HG03095 (cell line): ENCODE data around the gene FAM131C.

Experiments used
- ATAC-seq: cut with Tn5 transposase; IDR thresholded peaks from one replicate; pipeline ENCODE4 v1.9.1; 2021; ENCODE audit warnings: moderate library complexity; ENCODE audit not compliant: unreplicated experiment

The FAM131C gene

DNA sequence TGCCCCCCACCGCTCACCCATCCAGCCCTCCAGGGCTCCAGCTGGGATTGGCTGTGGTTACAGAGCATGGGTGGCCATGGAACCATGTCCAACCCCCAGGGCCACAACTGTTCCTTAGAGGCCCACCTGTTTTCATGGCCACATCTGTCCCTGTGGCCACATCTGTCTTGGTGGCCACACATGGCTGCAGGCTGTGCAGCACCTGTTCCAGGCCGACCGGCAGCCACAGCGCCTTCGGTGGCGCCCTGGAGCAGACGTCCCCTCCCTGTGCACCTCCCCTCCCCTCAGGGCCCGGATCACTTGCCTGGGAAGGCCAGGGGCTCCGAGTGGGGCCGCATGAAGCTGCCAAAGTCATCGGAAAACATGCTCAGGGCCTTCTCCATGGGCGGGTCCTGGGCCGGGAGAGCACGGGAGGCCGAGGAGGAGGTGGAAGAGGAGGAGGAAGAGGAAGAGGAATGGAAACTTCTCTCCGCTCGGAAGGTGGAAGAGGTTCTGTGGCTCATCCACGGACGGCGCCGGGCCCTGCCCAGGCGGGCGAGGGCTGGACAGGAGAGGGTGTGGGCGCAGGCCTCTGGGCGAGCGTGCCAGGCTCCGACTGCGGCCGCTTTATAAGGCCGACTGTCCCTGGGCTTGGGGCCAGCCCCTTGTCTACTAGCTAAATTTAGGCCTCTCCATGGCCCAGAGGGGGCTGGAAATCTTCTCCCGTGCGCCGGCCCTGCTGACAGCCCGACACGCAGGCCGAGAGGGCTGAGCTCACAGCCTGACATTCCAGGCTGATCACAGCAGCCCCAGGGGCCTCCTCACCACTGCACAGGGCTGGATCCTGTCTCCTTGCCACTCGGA, 55.8 kb downstream of the FAM131C start, which contains the start of gene HSPB7:
Gene HSPB7, minus strand, starts transcription at position 583 of the 843 bp plus-strand sequence. Its CDS starts 80 bp downstream, at position 503.
- no peak for ATAC-seq

DNA sequence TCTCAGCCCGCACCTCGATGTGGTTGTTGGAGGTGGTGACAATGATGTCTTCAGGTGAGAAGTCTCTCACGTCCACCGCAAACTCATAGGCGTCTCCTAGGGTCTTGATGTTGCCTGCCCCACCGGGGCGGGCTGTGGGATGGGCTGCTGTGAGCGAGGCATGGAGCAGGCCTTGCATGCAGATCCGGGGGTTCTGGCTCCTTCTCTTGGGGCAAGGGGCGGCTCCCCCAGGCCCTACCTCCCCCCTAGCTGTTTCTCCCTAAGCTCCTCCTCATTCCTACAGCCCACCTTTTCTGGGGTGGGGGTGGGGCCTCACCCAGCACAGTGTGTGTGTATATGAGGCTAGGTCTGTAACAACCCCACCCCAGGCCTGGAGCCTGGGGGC, 56.4 kb downstream of the FAM131C start:
- ATAC-seq, result no peak

DNA sequence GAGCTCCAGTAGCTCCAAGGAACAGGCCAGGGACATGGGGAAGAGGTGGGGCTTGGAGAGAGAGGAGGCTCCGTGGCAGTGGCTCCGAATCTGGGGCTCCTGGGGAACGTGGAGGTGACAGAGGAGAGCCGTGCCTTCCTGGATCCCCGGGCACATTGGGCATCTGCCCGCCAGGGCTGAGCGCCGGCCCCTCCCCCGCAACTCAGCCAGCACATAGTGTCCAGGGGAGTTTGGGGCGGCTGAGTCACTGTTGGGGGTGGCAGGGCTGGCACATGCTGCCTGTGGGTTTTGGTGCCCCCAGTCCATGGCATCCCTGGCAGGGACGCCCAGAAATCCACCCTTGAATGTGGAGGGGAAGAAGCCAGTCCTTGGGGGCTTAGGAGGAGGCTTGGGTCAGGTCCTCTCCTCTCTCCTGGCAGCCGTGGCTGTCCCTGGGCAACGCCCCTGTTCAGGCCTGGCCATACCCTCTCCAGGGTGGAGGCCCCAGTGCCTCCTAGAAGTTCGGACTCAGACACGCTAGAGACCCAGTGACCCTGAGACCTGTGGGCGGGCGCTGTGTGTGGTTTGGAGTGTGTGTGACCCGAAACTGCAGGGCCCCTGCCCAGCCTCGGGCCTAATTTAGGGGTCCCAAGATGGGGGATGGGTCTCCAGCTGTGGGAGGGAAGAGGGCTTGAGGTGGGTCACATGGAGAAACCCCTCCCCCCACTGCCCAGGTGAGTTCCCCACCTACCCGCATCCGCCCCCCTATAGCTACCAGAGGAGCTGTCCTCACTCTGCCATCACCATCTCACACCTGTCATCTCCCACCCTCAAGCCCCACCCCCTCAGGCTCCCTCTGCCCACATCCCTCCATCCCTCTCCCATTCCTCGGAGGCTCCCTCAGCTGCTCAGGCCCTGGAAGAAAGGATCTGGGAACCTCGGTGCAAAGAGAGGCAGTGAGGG, 57.2 kb downstream of the FAM131C start:
- no peak for ATAC-seq

DNA sequence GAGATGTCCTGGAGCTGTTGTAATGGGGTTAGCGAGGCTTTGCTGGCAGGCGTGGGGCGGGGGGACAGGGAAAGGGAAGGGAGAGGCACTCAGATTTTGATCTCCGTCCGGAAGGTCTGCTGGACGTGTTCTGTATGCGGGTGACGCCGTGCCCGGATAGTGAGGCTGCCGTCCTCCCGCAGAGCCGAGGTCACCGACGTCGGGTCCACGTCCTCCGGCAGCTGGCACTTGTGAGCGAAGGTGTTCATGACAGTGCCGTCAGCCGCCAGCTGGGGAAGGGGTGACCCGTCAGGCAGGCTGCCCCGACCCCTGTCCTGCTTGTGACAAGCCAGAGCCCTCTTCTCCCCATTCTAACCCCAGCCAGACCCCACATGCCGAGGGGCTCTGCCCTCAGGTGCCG, 58.0 kb downstream of the FAM131C start:
- no peak for ATAC-seq

DNA sequence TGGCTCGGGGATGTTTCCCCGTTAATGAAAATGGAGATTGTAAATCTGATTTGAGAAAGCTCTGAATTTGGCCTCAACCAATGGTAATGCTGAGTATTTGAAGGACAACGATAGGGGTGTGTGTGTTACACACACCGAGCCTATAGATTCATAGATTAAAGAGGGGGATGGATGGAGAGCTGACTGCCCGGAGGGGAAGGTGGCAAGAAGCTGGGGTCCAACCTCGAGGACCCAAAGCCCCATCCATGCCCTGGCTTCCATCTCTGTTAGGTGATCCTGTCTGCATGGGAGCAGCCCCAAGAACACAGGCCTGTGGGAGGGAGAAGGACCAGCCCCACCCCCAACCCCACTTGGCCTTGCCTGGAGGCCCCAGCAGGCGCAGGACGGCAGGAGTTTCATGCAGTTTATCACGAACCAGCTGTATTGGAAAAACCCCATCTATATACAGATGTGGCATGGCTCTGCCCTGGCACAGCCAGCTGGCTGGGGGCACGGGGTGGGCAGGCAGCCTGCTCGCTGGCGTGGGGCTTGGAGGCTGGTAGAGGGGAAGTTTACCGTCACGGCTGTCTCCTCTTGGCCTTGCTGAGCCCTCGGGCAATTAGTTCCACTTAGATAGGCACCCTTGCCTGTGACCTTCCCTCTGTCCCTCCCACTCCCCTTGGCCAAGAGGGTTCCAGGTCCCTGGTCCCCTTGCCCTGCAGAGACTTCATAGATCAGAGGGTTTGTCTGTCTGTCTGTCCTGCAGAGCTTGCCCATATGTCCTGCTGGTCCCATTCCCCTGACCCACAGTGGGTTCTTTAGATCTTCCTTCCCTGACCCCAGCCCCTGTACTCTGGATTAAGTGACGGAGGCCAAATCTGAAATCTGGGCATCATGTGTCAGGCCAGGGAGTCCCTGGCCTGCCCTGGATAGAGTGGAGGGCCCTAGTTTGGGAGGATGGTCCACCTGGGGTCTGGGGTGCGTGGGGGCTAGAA, 58.7 kb downstream of the FAM131C start:
- no peak for ATAC-seq

DNA sequence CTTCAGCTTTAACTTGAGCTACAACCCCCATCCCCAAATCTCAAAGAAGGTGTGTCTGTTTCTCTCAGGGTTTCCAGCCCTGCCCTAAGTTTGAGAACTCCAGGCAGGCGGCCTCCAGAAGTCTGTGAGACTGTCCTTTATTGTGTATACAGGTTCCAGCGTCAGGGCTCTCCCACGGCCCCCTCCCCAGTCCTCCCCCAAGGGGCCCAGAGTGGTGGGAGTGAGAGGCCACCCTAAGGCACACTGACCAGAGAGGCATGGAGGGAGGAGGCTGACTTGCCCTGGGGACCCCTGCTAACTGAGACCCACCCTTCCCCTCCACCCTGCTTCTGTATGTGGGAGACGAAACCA, 59.6 kb downstream of the FAM131C start:
- ATAC-seq, result no peak

DNA sequence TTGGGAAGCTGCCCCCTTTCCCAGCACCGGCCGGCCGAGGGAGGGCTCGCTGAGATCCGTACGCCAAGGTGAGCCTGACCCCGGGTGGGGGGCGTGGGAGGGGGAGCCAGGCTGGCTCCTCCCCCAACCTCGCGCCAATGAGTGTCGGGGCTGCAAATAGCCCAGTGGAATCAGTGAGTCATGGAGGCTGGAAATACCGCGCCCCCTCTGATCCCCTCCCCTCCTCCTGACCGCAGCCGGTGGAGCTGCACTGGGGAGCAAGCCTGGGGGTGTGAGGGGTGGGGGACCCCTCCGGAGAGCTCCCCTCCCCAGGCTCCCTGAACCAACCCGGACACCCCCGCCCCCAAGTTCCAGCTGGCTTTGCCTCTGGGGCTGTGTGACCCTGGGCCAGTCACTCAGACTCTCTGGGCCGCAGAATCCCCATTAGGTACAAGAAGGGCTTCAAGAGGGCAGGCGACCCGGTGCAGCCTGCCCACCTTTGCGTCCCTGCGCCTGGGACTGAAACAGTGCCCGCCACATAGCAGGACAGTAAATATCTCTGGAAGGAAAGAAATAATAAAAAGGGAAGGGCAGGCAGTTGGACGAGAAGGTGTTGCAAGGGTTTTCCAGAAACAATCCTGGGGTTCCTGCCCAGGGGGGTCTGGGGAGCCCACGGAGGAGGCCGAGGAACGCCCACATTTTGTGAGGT, 60.1 kb downstream of the FAM131C start:
- no peak for ATAC-seq

DNA sequence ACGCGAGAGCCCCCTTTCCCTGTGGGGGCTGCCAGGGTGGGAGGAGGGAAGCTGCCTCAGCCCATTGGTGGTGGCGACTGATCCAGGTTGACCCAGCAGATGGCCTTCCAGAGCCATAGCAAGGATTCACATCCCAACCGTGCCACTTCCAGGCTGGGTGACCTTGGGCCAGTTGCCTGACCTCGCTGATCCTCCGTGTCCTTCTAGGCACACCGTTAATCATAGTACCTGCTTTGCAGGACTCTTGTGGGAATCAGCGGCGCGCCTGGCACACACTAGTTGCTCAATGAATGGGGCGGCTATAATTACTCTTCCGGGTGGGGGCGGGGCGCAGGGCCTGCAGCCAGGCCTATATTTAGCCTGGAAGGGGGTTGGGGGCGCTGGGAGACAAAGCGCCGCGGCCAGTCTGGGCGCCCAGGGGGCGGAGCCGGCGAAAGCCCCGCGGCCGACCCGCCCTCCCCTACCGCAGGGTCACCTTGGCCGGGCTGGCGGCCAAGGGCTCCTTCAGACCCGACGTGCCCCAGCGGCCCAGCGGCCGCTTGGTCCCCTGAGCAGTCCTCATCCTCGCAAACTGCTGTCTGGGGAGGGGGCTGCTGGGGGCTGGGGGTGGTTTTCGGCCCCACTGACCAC, 60.7 kb downstream of the FAM131C start:
- no peak for ATAC-seq

DNA sequence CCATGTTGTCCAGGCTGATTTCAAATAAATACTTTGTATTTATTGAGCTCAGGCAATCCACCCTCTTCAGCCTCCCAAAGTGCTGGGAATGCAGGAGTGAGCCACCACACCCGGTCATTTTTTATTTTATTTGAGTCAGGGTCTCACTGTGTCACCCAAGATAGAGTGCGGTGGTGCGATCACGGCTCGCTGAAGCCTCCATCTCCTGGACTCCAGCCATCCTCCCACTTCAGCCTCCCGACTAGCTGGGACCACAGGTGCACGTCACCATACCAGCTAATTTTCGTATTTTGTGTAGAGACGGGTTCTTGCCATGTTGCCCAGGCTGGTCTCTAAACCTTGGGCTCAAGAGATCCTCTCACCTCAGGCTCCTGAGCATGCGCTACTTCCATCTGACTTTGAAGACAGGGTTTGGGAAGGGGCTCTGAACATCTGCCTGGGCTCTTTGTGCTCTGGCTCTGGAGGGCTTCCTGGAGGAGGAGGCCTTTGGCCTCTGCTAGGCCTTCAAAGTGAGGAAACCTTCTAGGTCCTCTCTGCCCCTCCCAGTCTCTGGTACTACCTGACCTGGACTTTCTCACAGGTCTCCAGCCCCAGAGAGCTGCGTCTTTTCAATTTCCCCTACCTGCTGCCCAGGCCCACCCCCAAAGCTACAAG, 61.4 kb downstream of the FAM131C start:
- ATAC-seq, result no peak

DNA sequence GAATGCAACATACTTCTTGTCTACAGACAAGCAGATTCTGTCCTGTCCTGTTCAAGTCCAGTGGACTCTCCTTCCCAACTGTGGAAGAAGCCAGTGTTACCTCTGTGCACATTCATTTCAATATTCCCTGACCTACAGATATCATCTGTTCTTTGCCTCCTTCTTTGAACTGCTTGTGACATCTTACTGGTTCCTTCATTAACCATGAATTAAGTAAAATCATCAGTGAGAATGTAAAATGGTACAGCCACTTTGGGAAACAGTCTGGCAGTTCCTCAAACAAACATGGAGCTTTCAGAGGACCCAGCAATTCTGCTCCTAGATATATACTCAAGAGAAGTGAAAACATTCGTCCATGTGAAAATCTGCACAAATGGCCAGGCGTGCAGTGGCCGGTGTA, 62.6 kb downstream of the FAM131C start:
- no peak for ATAC-seq

DNA sequence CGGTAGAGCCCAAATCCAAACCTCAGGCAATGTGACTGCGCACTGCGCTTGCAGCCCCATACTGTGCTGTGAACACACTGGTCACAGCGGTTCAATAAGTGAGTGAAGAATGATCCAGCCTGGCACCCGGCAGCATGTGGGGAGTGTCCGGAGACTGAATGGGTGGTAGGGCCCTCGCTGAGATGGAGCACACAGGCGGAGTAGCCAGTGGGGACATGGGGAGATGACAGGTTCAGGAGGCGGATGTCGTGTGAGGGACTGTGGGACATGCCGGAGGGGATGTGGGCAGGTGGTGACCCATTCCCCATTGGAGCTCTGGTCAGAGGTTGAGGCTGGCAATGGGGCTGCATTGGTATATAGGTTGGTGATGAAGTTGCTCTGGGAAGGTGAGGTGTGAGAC, 63.8 kb downstream of the FAM131C start:
- ATAC-seq, result no peak

DNA sequence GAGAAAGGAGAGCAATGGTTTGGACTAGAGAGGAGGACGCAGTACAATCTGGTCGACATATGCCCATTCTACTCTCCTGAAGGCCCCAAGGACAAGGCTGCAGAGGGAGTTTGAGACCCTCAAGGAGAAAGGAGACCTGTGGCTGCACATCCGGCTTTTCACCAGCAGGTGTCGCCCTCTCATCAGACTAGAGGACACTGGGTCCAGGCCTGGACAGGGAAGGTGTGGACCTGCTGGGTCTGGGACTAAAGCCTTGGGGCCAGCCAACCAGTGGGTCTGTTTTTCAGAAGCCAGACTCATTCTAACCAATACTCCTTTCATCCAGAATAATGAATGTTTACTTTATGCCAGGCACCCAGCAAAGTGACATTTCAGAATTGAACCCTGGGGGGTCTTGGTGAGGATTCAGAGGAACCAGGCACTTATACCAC, 64.4 kb downstream of the FAM131C start:
- ATAC-seq, result no peak
